NCI-H128 (cell line): Measurements from ENCODE around the gene CADM2.

Experiments used
- DNase-seq: peaks from one replicate; lab custom pipeline; 2025; ENCODE audit not compliant: unreplicated experiment; lab: John Stamatoyannopoulos, UW

Gene CADM2

DNA sequence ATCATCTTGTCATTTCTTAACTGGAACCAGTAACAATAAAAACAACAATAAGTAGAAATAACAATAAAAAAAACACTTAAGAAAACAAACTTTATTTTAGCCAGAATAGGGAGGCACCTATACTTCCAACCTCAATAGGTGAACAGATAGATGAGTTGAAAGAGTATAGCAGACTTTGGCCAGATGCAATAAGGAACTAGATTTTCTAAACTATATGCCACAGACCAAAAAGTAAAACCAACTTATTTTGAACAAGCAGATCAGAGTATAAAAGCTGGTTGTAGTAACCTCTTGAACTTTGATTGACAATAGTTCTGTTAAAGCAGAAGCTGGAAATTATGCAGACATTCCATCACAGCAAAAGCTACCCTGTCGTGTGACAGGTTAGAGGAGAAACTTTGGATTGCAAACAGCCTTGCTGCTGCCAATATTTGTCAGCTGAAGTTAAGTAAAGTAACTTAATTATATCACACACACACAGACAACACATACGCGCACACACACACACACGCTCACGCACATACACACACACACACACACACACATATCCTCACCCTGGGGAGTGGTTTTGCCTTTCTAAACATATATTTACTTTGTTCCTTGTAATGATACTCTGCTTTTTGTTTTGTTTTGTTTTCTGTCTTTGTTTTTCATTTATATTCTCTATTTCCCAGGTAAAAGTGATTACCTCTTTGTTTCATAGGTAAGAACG is 1128.5 kb downstream of the CADM2 start:
- DNase-seq = no peak

DNA sequence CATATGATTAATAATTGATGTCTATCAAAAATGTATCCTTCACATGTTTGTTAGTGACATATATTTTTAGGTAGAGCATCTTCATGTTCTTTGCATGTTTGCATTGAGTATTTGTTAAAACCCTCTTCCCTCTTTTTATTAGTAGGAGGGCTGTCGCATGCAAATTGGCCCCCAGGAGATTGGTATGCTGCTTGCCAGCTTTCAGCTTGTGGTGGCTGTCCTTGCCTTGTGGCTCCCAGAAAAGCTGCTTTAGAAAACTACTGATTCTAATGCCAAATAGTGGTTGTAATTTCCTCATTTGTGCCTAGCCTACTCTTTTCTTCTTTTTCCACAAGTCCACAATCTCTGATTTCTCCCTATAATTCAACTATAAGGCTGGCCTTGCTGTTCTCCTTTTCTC is 1145.4 kb downstream of the CADM2 start:
- DNase-seq = no peak

DNA sequence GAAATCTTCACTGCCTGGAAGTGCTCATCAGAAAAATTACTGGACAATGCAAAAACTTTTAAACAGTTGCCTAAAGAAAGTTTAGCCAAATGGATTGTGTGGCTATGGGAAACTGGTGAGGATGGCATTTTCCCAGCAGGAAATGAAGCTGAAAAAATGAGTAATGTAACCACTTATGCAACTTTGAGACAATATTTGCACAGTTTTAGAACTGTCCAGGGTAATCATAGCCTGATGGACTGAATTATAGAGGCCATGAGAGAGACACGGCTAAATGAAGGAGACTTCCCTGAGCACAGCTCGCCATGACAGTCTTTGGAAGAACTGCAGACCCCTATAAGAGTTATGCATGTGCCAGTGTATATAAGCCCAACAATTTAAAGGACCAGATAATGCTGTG is 1150.6 kb downstream of the CADM2 start:
- no peak for DNase-seq
